ENCODE results near the gene PLAC8L1. TPM values are rescaled to one million over a fixed set of nuclear protein-coding genes. Genes with fewer than 3 reads are reported as not detected.

The PLAC8L1 gene
- total and polyA plus RNA-seq, 2 of the 4 experiments (the other 2 are of a cell fraction) = 0.27 TPM; not detected in 1

- dilution Hi-C loops (cut with HindIII; ENCODE audit: low sequenced_read_pairs, unreplicated experiment) = no loop called here
- Histone ChIP-seq H2AFZ (replicated peaks; ENCODE audit: low read length, poor library complexity) (no peak overlapping the region), H3K9me1 (ENCODE audit: insufficient read depth, low read length) (no peaks in the 10 kb centered on the region), H3K4me1 (ENCODE audit: control insufficient read depth, insufficient read depth, low read length) (no peaks in the 10 kb centered on the region), H3K4me2 (ENCODE audit: low read depth, low read length) (no peak overlapping the region), H4K20me1 (ENCODE audit: insufficient read depth, low read length) (no peaks in the 10 kb centered on the region), H2BK5ac (ENCODE audit: low read depth, low read length, poor library complexity, severe bottlenecking) (no peak overlapping the region), H3K4ac (ENCODE audit: low read depth, low read length) (no peak overlapping the region; the same call in 1 of the 2 replicates), H4K5ac (ENCODE audit: low read depth, low read length) (no peak overlapping the region), H2BK20ac (ENCODE audit: low read depth, low read length) (no peak overlapping the region; the same call in 1 of the 2 replicates), H3K9me3 (ENCODE audit: control insufficient read depth, insufficient read depth, low read length) (no peaks in the 10 kb centered on the region), H2AK5ac (ENCODE audit: low read depth, low read length) (no peak overlapping the region), H2BK120ac (ENCODE audit: low read depth, low read length) (no peak overlapping the region; the same call in 1 of the 2 replicates), H3K9ac (ENCODE audit: low read depth, low read length) (no peak overlapping the region), H4K91ac (ENCODE audit: insufficient read depth, low read depth, low read length) (no peak overlapping the region), H2BK15ac (ENCODE audit: low read depth, low read length) (no peak overlapping the region), H2AK9ac (replicated peaks; ENCODE audit: low read depth, low read length, poor library complexity) (no peak overlapping the region), H3K27ac (ENCODE audit: insufficient read depth, low read length) (no peak overlapping the region), H3K18ac (ENCODE audit: low read depth, low read length) (no peak overlapping the region), H3K36me3 (ENCODE audit: control insufficient read depth, insufficient read depth, low read length) (no peaks in the 10 kb centered on the region), H3K23ac (ENCODE audit: low read depth, low read length) (no peak overlapping the region), H3K79me1 (ENCODE audit: low read depth in 1 of 2, low read length in 2 of 2) (no peaks in the 10 kb centered on the region), H3K14ac (replicated peaks; ENCODE audit: low read depth, low read length) (no peak overlapping the region), H3K4me3 (ENCODE audit: insufficient read depth, low read depth, low read length) (no peak overlapping the region), H3K27me3 (ENCODE audit: control insufficient read depth, insufficient read depth, low read length) (no peaks in the 10 kb centered on the region), H3K56ac (ENCODE audit: extremely low read depth, insufficient read depth, low read length) (no peak overlapping the region), H4K8ac (ENCODE audit: low read depth in 2 of 2, low read length in 2 of 2) (no peak overlapping the region)
- in situ Hi-C loops (cut with MboI; ENCODE audit: low sequenced_read_pairs) = loop anchor here (10.0 kb wide), 3 partner anchors 215 to 1845 kb away; partner anchors contain the start of gene PRELID2
- ChIA-PET CTCF (interaction anchor here (0.9 kb wide), 1 partner anchor 10 kb away, joined by 4 read pairs; no protein-coding TSS in a partner anchor), POLR2A (ENCODE audit: unreplicated experiment) (no interaction called here)
- ATAC-seq (ENCODE audit: low read depth) (no peak), DNase-seq (no peak)
- TF ChIP-seq CEBPB (IDR thresholded peaks at IDR 0.05; ENCODE audit: low read depth, low read length) (no peak), POLR2A (IDR thresholded peaks at IDR 0.05; ENCODE audit: low read depth, low read length) (no peak), CHD1 (IDR thresholded peaks at IDR 0.05; ENCODE audit: low read depth, low read length) (no peak), FOS (IDR thresholded peaks at IDR 0.05; ENCODE audit: low read depth, low read length) (no peak), RFX5 (IDR thresholded peaks at IDR 0.05; ENCODE audit: low read depth, low read length) (no peak), RCOR1 (IDR thresholded peaks at IDR 0.05; ENCODE audit: insufficient replicate concordance, low read length) (no peak), NFE2L2 (IDR thresholded peaks at IDR 0.05; ENCODE audit: low read depth, low read length) (no peak), CTCF (conservative IDR thresholded peaks at IDR 0.05; ENCODE audit: low read depth, low read length) (no peak), MXI1 (IDR thresholded peaks at IDR 0.05; ENCODE audit: borderline replicate concordance, low read depth, low read length) (no peak), MAFK (IDR thresholded peaks at IDR 0.05; ENCODE audit: low read depth, low read length) (no peak), USF2 (IDR thresholded peaks at IDR 0.05; ENCODE audit: low read depth, low read length) (no peak), MAZ (IDR thresholded peaks at IDR 0.05; ENCODE audit: borderline replicate concordance, low read depth, low read length) (no peak), SMC3 (IDR thresholded peaks at IDR 0.05; ENCODE audit: low read depth, low read length) (no peak), ELK1 (IDR thresholded peaks at IDR 0.05; ENCODE audit: borderline replicate concordance, low read depth, low read length) (no peak), BHLHE40 (IDR thresholded peaks at IDR 0.05; ENCODE audit: low read depth, low read length) (no peak), RAD21 (IDR thresholded peaks at IDR 0.05; ENCODE audit: low read length) (no peak)
- no TSS peak for BruUV-seq (replicated peaks)
- intact Hi-C loops (cut with micrococcal nuclease) = no loop called here
- no CpG with 5 or more reads among the region's 5 CpGs for WGBS, 2 experiments (ENCODE audit: extremely low coverage in 2 of 2, insufficient read length in 1 of 2)
These were observed 55.3 kb downstream of the PLAC8L1 start for GRCh38 chr5:146050086-146050485.

Data from IMR-90 (cell line).